Keratinocyte (primary cell): ENCODE results near the gene MRPL3. TPM values are rescaled to one million over a fixed set of nuclear protein-coding genes. Genes with fewer than 3 reads are reported as not detected.

Experiments used
- DNase-seq: peaks from one replicate; pipeline ENCODE4 v3.0.0-alpha.2; 2011; ENCODE audit warnings: low read depth, missing footprints, low spot score
- FAIRE-seq: peaks from 2 replicates; lab custom pipeline; 2011; peaks lifted over from hg19 to GRCh38; lab: Jason Lieb, UNC
- H2AFZ ChIP-seq: 2 replicates; pipeline ENCODE4 v1.6.0; 2012; ENCODE audit warnings: low read length, control low read depth, inconsistent platforms; ENCODE audit not compliant: control insufficient read depth
- H3K27ac ChIP-seq: 2 replicates; pipeline ENCODE4 v1.5.1; 2011; ENCODE audit warnings: low read length; ENCODE audit not compliant: control insufficient read depth, insufficient read depth
- H3K27me3 ChIP-seq: 3 replicates; pipeline ENCODE4 v1.6.0; 2011; ENCODE audit warnings: low read length; ENCODE audit not compliant: control insufficient read depth, insufficient read depth; ENCODE audit errors: extremely low read depth
- H3K36me3 ChIP-seq, 2 experiments: 2 replicates in 1 of 2; 3 replicates in 1 of 2; pipeline ENCODE4 v1.5.1; 2011; ENCODE audit warnings: low read length in 2 of 2, mild to moderate bottlenecking in 1 of 2; ENCODE audit not compliant: control insufficient read depth in 2 of 2, insufficient read depth in 2 of 2; ENCODE audit errors: extremely low read depth in 1 of 2
- H3K4me1 ChIP-seq: 3 replicates; pipeline ENCODE4 v1.5.1; 2011; ENCODE audit warnings: low read length; ENCODE audit not compliant: control insufficient read depth, insufficient read depth; ENCODE audit errors: extremely low read depth
- H3K4me2 ChIP-seq: 3 replicates; pipeline ENCODE4 v1.6.0; 2011; ENCODE audit warnings: low read depth, low read length; ENCODE audit not compliant: control insufficient read depth, insufficient read depth; ENCODE audit errors: extremely low read depth
- H3K4me3 ChIP-seq, 3 experiments: fragments of 200-600 bp in 1 of 3; sonication (generic) in 1 of 3; 2 replicates in 2 of 3; 3 replicates in 1 of 3; pipeline ENCODE4 v1.5.1; 2011 to 2016; ENCODE audit warnings: low read length in 3 of 3, mild to moderate bottlenecking in 3 of 3, control low read depth in 2 of 3, inconsistent platforms in 1 of 3, low read depth in 1 of 3, mixed read lengths in 1 of 3, mixed run types in 1 of 3, moderate library complexity in 1 of 3; ENCODE audit not compliant: control insufficient read depth in 2 of 3, insufficient read depth in 2 of 3; ENCODE audit errors: extremely low read depth in 1 of 3
- H3K79me2 ChIP-seq: 2 replicates; pipeline ENCODE4 v1.6.0; 2012; ENCODE audit warnings: low read length; ENCODE audit not compliant: control insufficient read depth, insufficient read depth
- H3K9ac ChIP-seq: 3 replicates; pipeline ENCODE4 v1.6.0; 2011; ENCODE audit warnings: low read length; ENCODE audit not compliant: control insufficient read depth, insufficient read depth; ENCODE audit errors: extremely low read depth
- H3K9me1 ChIP-seq: 3 replicates; pipeline ENCODE4 v1.6.0; 2011; ENCODE audit warnings: low read length; ENCODE audit not compliant: control insufficient read depth, insufficient read depth; ENCODE audit errors: extremely low read depth
- H3K9me3 ChIP-seq: 2 replicates; pipeline ENCODE4 v1.5.1; 2012; ENCODE audit warnings: low read depth, low read length; ENCODE audit not compliant: control insufficient read depth
- H4K20me1 ChIP-seq: 3 replicates; pipeline ENCODE4 v1.6.0; 2011; ENCODE audit warnings: low read length; ENCODE audit not compliant: control insufficient read depth, insufficient read depth; ENCODE audit errors: extremely low read depth
- EZH2 ChIP-seq: IDR thresholded peaks from one replicate; pipeline ENCODE4 v1.6.1; 2012; ENCODE audit warnings: inconsistent platforms, mild to moderate bottlenecking, low read length, moderate library complexity
- dilution Hi-C: fragments of 300-500 bp; cut with MboI; formaldehyde crosslinking; loops from one replicate; pipeline ENCODE4 v1.7.0; 2020; ENCODE audit warnings: low sequenced_read_pairs; ENCODE audit not compliant: extremely low pct_ligation_motif_present
- polyA plus RNA-seq, 5 experiments: library from polyadenylated mRNA; depleted of rRNA in 3 of 5; stranded (reverse) in 3 of 5; stranded (forward) in 1 of 5; unstranded in 1 of 5; fragments of >200 nt; gene quantifications; 1 replicate in 1 of 5; 2 replicates in 3 of 5; 3 replicates in 1 of 5; pipeline versions ENCODE4 v1.2.1 to v1.2.3, GENCODE V29; 2011 to 2012; ENCODE audit warnings: missing spikeins in 2 of 5, low read depth in 1 of 5, low replicate concordance in 1 of 5
- TF ChIP-seq, protein P1 (sequence below), 3 experiments: IDR thresholded peaks in 1 of 3; conservative IDR thresholded peaks in 1 of 3; optimal IDR thresholded peaks in 1 of 3; 2 replicates in 2 of 3; 3 replicates in 1 of 3; pipeline versions ENCODE3 to v1.5.1; 2011; ENCODE audit warnings: low read length in 3 of 3, mild to moderate bottlenecking in 3 of 3, moderate library complexity in 2 of 3, control low read depth in 1 of 3, inconsistent platforms in 1 of 3; ENCODE audit not compliant: insufficient read depth in 2 of 3; ENCODE audit errors: extremely low read depth in 1 of 3

The MRPL3 gene
- polyA plus RNA-seq, 1 donor (not counting 4 experiments of a cell fraction or from before 2014, with no cell fraction given) = 228 TPM

DNA sequence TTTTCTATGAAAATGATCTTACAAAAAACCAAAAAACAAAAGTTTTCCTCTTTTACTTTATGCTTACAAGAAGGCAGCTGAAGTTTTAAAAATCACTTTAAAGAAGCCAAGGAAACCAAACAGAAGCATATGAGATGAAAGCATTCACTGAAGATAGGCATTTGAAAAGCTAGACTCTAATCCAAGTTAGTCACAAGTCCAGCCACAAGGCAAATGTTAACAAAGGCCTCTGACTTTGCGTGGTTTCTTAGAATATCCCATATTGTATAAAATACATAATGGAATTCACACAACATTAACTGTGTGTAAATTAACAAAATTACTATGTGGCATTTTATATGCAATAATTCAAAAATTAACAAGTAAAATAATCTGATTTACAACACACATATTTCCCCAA, 17.7 kb downstream of the MRPL3 start:
- DNase-seq (no peak), FAIRE-seq (no peak)
- Histone ChIP-seq H3K9me3 (no peaks in the 10 kb centered on the region), H3K4me3 (no peak overlapping the region), H3K4me1 (no peaks in the 10 kb centered on the region), H3K27me3 (no peaks in the 10 kb centered on the region), H3K27ac (no peak overlapping the region), H4K20me1 (no peaks in the 10 kb centered on the region), H3K9me1 (no peaks in the 10 kb centered on the region), H3K4me2 (no peak overlapping the region), H3K9ac (no peak overlapping the region), H3K36me3 (peaks cover 6 to 12% of the 10 kb centered on the region in 2 experiments), H2AFZ (no peak overlapping the region), H3K79me2 (peaks cover 15% of the 10 kb centered on the region)
- no peak for TF ChIP-seq EZH2
- TF ChIP-seq, protein P1, sequence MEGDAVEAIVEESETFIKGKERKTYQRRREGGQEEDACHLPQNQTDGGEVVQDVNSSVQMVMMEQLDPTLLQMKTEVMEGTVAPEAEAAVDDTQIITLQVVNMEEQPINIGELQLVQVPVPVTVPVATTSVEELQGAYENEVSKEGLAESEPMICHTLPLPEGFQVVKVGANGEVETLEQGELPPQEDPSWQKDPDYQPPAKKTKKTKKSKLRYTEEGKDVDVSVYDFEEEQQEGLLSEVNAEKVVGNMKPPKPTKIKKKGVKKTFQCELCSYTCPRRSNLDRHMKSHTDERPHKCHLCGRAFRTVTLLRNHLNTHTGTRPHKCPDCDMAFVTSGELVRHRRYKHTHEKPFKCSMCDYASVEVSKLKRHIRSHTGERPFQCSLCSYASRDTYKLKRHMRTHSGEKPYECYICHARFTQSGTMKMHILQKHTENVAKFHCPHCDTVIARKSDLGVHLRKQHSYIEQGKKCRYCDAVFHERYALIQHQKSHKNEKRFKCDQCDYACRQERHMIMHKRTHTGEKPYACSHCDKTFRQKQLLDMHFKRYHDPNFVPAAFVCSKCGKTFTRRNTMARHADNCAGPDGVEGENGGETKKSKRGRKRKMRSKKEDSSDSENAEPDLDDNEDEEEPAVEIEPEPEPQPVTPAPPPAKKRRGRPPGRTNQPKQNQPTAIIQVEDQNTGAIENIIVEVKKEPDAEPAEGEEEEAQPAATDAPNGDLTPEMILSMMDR (optimal IDR thresholded peaks at IDR 0.05 in 1 of 3, IDR thresholded peaks at IDR 0.05 in 1 of 3, conservative IDR thresholded peaks at IDR 0.05 in 1 of 3; ENCODE audit: extremely low read depth in 1 of 3, insufficient read depth in 2 of 3, low read length in 3 of 3) = no peak
- dilution Hi-C loops = no loop called here

DNA sequence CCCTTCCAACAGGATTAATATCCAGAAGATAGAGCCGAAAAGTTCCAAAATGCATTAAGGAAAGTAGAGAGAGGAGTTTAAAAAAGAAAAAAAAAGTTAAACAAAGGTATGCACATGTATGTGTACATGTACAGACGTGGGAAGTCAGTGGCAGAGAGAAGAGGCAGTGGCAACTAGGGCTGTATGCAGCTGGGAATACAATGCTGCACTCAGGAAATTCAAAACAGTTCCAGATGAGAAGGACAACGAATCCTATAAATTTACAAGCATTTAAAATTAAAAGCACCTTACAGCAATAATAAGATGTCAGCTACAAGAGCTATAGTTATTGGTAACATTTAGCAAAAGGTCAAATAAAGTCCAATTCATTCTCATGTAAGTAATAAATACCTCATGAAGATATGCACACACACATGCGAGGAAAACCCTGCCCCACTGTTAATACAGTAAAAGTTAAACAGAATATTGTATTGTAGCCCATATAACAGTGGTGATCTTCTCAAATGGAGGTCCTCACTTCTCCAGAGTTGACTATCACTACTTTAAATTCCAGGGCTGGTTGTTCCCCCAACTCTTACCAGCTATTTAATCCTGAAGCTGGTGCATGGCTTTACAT, 18.2 kb downstream of the MRPL3 start:
- no peak for DNase-seq

More for the DNA sequence above, 18.2 kb downstream of the MRPL3 start:
- no peak overlapping the region for H3K9ac ChIP-seq
- no peaks in the 10 kb centered on the region for H3K9me1 ChIP-seq
- H4K20me1 ChIP-seq = no peaks in the 10 kb centered on the region
- H3K27ac ChIP-seq = no peak overlapping the region
- no peak for FAIRE-seq
- H3K79me2 ChIP-seq = peaks cover 16% of the 10 kb centered on the region
- no peak overlapping the region for H2AFZ ChIP-seq
- no peaks in the 10 kb centered on the region for H3K9me3 ChIP-seq
- dilution Hi-C loops = no loop called here
- no peaks in the 10 kb centered on the region for H3K27me3 ChIP-seq
- no peak overlapping the region for H3K4me3 ChIP-seq
- TF ChIP-seq, protein P1 (optimal IDR thresholded peaks at IDR 0.05 in 1 of 3, IDR thresholded peaks at IDR 0.05 in 1 of 3, conservative IDR thresholded peaks at IDR 0.05 in 1 of 3; ENCODE audit: extremely low read depth in 1 of 3, insufficient read depth in 2 of 3, low read length in 3 of 3) = no peak
- no peak for TF ChIP-seq EZH2
- no peak overlapping the region for H3K4me2 ChIP-seq
- H3K36me3 ChIP-seq = peaks cover 7 to 9% of the 10 kb centered on the region in 2 experiments
- no peaks in the 10 kb centered on the region for H3K4me1 ChIP-seq
